Progenitor cell of endocrine pancreas (in vitro differentiated cells): Measurements from ENCODE around the gene BMERB1. TPM values are rescaled to one million over a fixed set of nuclear protein-coding genes. Genes with fewer than 3 reads are reported as not detected.

Source experiments
- DNase-seq: peaks from one replicate; pipeline ENCODE4 v3.0.0; 2021; ENCODE audit warnings: low spot score; ENCODE audit not compliant: unreplicated experiment
- H3K27ac Mint-ChIP-seq: 2 replicates; pipeline ENCODE4 v1.8.0; 2021; ENCODE audit warnings: mild to moderate bottlenecking, moderate library complexity, mixed read lengths
- H3K27me3 Mint-ChIP-seq: 2 replicates; pipeline ENCODE4 v1.8.0; 2021; ENCODE audit warnings: mixed read lengths
- H3K36me3 Mint-ChIP-seq: 2 replicates; pipeline ENCODE4 v1.8.0; 2022; ENCODE audit warnings: mixed read lengths; ENCODE audit not compliant: insufficient read depth
- H3K4me1 Mint-ChIP-seq: 2 replicates; pipeline ENCODE4 v1.8.0; 2021; ENCODE audit warnings: low read depth, mixed read lengths
- H3K4me3 Mint-ChIP-seq: 2 replicates; pipeline ENCODE4 v1.8.0; 2021; ENCODE audit warnings: low read depth, mild to moderate bottlenecking, moderate library complexity, mixed read lengths
- H3K9me3 Mint-ChIP-seq: 2 replicates; pipeline ENCODE4 v1.8.0; 2021; ENCODE audit warnings: low read depth, mixed read lengths
- total RNA-seq: library from RNA; stranded (reverse); gene quantifications from 2 replicates; pipeline ENCODE4 v1.2.1, GENCODE V29; 2021
- TF ChIP-seq, protein P1 (sequence below): fragments of 200-600 bp; sonication (generic); IDR thresholded peaks from one replicate; pipeline ENCODE4 v1.5.0; 2021; ENCODE audit warnings: antibody characterized with exemption, mild to moderate bottlenecking; ENCODE audit not compliant: unreplicated experiment

The BMERB1 gene
- total RNA-seq, 1 donor from 2014 or later, result 13.5 TPM

DNA sequence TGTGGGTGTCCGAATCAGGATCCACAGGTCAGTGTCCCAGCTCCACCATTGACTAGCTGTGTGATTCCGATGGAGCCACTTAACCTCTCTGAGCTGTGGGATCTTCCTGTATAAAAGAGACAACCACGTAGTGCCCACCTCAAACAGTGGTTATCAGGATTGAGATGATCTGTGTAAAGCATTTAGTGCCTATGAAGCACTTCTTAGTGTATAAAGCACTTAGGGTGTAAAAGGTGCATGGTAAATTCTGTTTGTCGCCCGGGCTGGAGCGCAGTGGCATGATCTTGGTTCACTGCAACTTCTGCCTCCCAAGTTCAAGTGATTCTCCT, 113.3 kb downstream of the BMERB1 start:
- Mint-ChIP-seq H3K9me3 (peaks cover 9% of the 10 kb centered on the region), H3K27me3 (no peaks in the 10 kb centered on the region), H3K36me3 (peaks cover 4% of the 10 kb centered on the region), H3K4me1 (peaks cover 13% of the 10 kb centered on the region), H3K27ac (no peak overlapping the region), H3K4me3 (no peak overlapping the region)
- TF ChIP-seq, protein P1, sequence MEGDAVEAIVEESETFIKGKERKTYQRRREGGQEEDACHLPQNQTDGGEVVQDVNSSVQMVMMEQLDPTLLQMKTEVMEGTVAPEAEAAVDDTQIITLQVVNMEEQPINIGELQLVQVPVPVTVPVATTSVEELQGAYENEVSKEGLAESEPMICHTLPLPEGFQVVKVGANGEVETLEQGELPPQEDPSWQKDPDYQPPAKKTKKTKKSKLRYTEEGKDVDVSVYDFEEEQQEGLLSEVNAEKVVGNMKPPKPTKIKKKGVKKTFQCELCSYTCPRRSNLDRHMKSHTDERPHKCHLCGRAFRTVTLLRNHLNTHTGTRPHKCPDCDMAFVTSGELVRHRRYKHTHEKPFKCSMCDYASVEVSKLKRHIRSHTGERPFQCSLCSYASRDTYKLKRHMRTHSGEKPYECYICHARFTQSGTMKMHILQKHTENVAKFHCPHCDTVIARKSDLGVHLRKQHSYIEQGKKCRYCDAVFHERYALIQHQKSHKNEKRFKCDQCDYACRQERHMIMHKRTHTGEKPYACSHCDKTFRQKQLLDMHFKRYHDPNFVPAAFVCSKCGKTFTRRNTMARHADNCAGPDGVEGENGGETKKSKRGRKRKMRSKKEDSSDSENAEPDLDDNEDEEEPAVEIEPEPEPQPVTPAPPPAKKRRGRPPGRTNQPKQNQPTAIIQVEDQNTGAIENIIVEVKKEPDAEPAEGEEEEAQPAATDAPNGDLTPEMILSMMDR, result no peak
- DNase-seq, result no peak

DNA sequence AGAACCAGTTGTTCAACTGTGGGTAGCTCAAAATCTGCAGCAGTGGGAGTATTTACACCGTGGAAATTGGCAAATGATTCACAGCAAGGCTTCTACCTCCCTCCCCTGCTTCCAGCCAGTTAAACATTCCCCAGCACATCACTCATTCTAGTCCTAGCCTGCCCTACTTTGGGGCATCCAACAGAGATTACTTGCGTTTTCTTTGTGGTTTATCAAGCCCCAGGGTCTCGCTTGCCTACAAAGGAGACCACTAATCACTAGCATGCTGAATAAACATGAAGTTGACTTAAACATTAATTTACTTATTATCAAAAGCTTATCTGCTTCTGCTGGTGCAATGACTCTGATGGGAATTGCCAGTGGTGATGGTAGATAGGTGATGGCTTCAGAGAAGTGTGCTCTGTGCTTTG, 114.1 kb downstream of the BMERB1 start:
- peaks cover 4% of the 10 kb centered on the region for H3K36me3 Mint-ChIP-seq
- DNase-seq, result no peak
- no peak overlapping the region for H3K4me3 Mint-ChIP-seq
- H3K4me1 Mint-ChIP-seq, result peaks cover 13% of the 10 kb centered on the region
- TF ChIP-seq, protein P1, result no peak
- peaks cover 9% of the 10 kb centered on the region for H3K9me3 Mint-ChIP-seq
- H3K27me3 Mint-ChIP-seq, result no peaks in the 10 kb centered on the region
- peak overlapping the region; percentile 19 for H3K27ac Mint-ChIP-seq

DNA sequence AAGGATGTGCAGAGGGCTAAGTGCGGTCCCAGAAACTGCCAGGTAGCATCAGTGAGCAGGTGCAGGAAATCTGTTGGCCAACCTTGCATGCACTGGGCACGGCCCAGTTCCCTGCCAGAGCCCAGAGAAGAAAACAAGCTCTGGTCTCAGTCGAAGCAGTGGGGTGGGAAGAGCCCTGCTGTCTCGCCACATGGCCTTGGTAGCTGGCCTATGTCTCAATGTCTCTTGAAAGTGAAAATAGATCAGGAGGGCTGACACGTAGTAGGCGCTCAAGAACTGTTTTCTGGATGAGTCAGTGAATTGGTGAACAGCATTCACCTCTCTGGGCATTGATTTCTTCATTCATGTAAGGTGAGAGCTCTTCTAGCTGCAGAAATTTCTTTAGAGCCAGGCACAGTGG, 118.1 kb downstream of the BMERB1 start:
- H3K9me3 Mint-ChIP-seq, result peaks cover 5% of the 10 kb centered on the region
- no peaks in the 10 kb centered on the region for H3K27me3 Mint-ChIP-seq
- TF ChIP-seq, protein P1, result no peak
- peaks cover 8% of the 10 kb centered on the region for H3K4me1 Mint-ChIP-seq
- H3K36me3 Mint-ChIP-seq, result peaks cover 2% of the 10 kb centered on the region
- no peak overlapping the region for H3K27ac Mint-ChIP-seq
- DNase-seq, result no peak
- no peak overlapping the region for H3K4me3 Mint-ChIP-seq

DNA sequence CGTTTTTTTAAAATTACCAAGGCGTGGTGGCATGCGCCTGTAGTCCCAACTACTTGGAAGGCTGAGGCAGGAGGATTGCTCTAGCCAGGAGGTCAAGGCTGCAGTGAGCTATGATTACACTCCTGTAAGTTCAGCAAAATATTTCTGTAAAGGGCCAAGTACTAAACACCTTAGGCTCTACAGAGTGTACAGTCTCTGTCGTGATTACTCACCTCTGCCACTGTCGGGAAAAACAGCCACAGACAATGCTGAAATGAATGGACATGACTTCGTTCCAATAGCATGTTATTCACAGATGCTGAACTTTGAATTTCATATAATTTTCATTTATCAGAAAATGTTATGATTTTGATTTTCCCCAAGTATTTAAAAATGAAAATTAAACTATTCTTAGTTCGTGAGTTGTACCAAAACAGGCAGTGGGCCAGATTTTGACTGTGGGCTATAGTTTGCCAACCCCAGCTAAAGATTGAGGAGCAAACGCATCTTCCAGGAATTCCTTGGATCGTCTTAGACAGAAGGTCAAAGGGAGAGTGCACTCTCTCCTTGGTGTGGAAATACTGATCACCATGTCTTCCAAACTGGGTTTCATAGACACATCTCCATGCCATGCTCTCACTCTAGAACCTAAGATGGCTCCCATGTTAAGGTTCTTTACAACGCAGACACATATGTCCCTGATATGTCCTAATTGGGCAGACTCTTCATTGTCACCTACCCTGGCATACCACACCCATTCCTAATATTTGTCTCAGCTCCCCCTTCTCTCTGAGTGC, 119.1 kb downstream of the BMERB1 start:
- no peak for DNase-seq
- peaks cover 5% of the 10 kb centered on the region for H3K4me1 Mint-ChIP-seq
- H3K36me3 Mint-ChIP-seq, result no peaks in the 10 kb centered on the region
- H3K4me3 Mint-ChIP-seq, result no peak overlapping the region
- no peak overlapping the region for H3K27ac Mint-ChIP-seq
- TF ChIP-seq, protein P1, result no peak
- H3K27me3 Mint-ChIP-seq, result no peaks in the 10 kb centered on the region
- peaks cover under 1% of the 10 kb centered on the region for H3K9me3 Mint-ChIP-seq

DNA sequence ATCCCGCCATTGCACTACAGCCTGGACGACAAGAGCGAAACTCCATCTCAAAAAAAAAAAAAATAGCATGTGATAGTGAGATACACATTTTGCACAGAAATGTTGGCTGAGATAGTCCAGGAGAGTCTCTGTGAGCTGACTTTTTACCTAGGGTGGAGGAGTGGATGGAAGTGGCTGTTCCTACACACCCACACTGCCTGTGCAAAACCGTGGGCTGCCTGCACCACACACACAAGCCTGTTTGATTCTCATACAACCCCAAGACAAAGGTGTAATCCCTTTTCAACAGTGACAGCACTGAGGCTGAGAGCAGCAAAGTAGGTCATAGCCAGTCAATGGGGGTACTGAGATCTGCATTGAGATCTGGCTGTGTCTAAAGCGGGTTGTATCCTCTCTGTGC, 121.7 kb downstream of the BMERB1 start:
- Mint-ChIP-seq H3K9me3 (no peaks in the 10 kb centered on the region), H3K27ac (no peak overlapping the region), H3K4me1 (peaks cover 2% of the 10 kb centered on the region), H3K27me3 (no peaks in the 10 kb centered on the region), H3K36me3 (no peaks in the 10 kb centered on the region), H3K4me3 (no peak overlapping the region)
- TF ChIP-seq, protein P1, result no peak
- DNase-seq, result no peak
